GM12878 (cell line): ENCODE measurements around the gene GPR107. TPM values are rescaled to one million over a fixed set of nuclear protein-coding genes. Genes with fewer than 3 reads are reported as not detected.

Experiments used
- ATAC-seq: fragments of 200-7000 bp; cut with Tn5 transposase; 3 replicates; pipeline ENCODE4 v1.9.1; 2020; ENCODE audit warnings: mild to moderate bottlenecking, moderate library complexity
- BruUV-seq: library from RNA; stranded (reverse); fragments of 400-500 nt; replicated peaks from 2 replicates; lab custom pipeline; 2021; lab: Mats Ljungman, UMichigan
- CTCF ChIA-PET: fragments of 300-600 bp; sonication (Branson Sonifier 250); formaldehyde crosslinking; extraction: SDS; loops from one replicate; lab custom pipeline; 2021; ENCODE audit warnings: inconsistent platforms; lab: Yijun Ruan, JAX
- POLR2A ChIA-PET: fragments of 350-600 bp; formaldehyde crosslinking; extraction: SDS; loops from one replicate; lab custom pipeline; 2021; ENCODE audit warnings: inconsistent platforms; lab: Charles Lee
- RAD21 ChIA-PET: fragments of 300-600 bp; sonication (Branson Sonifier 250); formaldehyde crosslinking; loops from one replicate; lab custom pipeline; 2023; ENCODE audit warnings: antibody characterized with exemption; ENCODE audit not compliant: unreplicated experiment; lab: Charles Lee
- SMC1A ChIA-PET: fragments of 300-600 bp; sonication (Branson Sonifier 250); formaldehyde crosslinking; loops from one replicate; lab custom pipeline; 2023; ENCODE audit not compliant: unreplicated experiment, uncharacterized antibody; lab: Charles Lee
- DNase-seq: peaks from one replicate; pipeline ENCODE4 v3.0.0-alpha.2; 2011; ENCODE audit warnings: low read depth, low spot score
- FAIRE-seq: peaks from 3 replicates; lab custom pipeline; 2011; peaks lifted over from hg19 to GRCh38; lab: Jason Lieb, UNC
- H2AFZ ChIP-seq: 2 replicates; pipeline ENCODE4 v1.6.0; 2011; ENCODE audit warnings: low read depth, low read length, control low read depth; ENCODE audit not compliant: control insufficient read depth
- H3K27ac ChIP-seq: 2 replicates; pipeline ENCODE4 v1.5.1; 2011; ENCODE audit warnings: control low read depth; ENCODE audit not compliant: control insufficient read depth, insufficient read depth
- H3K27me3 ChIP-seq, 2 experiments: replicated peaks in 1 of 2; 2 replicates each; pipeline versions ENCODE4 v1.6.0 to v1.6.1; 2011; ENCODE audit warnings: low read length in 1 of 2; ENCODE audit not compliant: control insufficient read depth in 2 of 2, insufficient read depth in 2 of 2
- H3K36me3 ChIP-seq, 2 experiments: 2 replicates each; pipeline ENCODE4 v1.5.1; 2011; ENCODE audit warnings: low read length in 1 of 2; ENCODE audit not compliant: control insufficient read depth in 2 of 2, insufficient read depth in 2 of 2
- H3K4me1 ChIP-seq: 2 replicates; pipeline ENCODE4 v1.6.1; 2011; ENCODE audit warnings: mild to moderate bottlenecking, low read length, moderate library complexity, mixed read lengths; ENCODE audit not compliant: control insufficient read depth, insufficient read depth
- H3K4me2 ChIP-seq: 2 replicates; pipeline ENCODE4 v1.6.0; 2011; ENCODE audit warnings: control low read depth; ENCODE audit not compliant: control insufficient read depth, insufficient read depth
- H3K4me3 ChIP-seq: fragments of 200-600 bp; sonication (generic); 2 replicates; pipeline ENCODE4 v1.5.1; 2016
- H3K79me2 ChIP-seq: 2 replicates; pipeline ENCODE4 v1.6.0; 2011; ENCODE audit warnings: low read length; ENCODE audit not compliant: control insufficient read depth, insufficient read depth
- H3K9ac ChIP-seq: 2 replicates; pipeline ENCODE4 v1.8.0; 2011; ENCODE audit warnings: low read length, control low read depth, mixed read lengths; ENCODE audit not compliant: control insufficient read depth, insufficient read depth
- H3K9me3 ChIP-seq: replicated peaks from 3 replicates; pipeline ENCODE4 v1.5.1; 2011; ENCODE audit warnings: mild to moderate bottlenecking, low read length; ENCODE audit not compliant: control insufficient read depth, insufficient read depth
- H4K20me1 ChIP-seq: 2 replicates; pipeline ENCODE4 v1.6.0; 2011; ENCODE audit not compliant: control insufficient read depth, insufficient read depth
- BACH1 ChIP-seq: fragments of 450-650 bp; IDR thresholded peaks from 2 replicates; pipeline ENCODE4 v1.6.1; 2017; ENCODE audit warnings: mild to moderate bottlenecking, borderline replicate concordance
- GABPA ChIP-seq: IDR thresholded peaks from 2 replicates; pipeline ENCODE4 v1.6.1; 2014; ENCODE audit warnings: antibody characterized with exemption, low read depth, mild to moderate bottlenecking, inconsistent platforms
- LARP7 ChIP-seq: fragments of 450-650 bp; IDR thresholded peaks from 2 replicates; pipeline ENCODE4 v1.6.1; 2017; ENCODE audit warnings: mild to moderate bottlenecking
- MTA2 ChIP-seq: fragments of 450-650 bp; IDR thresholded peaks from 2 replicates; pipeline ENCODE4 v1.6.1; 2016; ENCODE audit warnings: low read depth, mild to moderate bottlenecking, moderate library complexity
- MYB ChIP-seq: fragments of 150-350 bp; IDR thresholded peaks from 2 replicates; pipeline ENCODE4 v1.6.1; 2014; ENCODE audit warnings: mild to moderate bottlenecking, low read depth, low read length, borderline replicate concordance
- NFIC ChIP-seq: IDR thresholded peaks from 2 replicates; pipeline ENCODE4 v1.6.1; 2012; ENCODE audit warnings: low read depth, mild to moderate bottlenecking, inconsistent platforms, low read length, moderate library complexity
- RFX5 ChIP-seq: IDR thresholded peaks from 2 replicates; pipeline ENCODE4 v1.6.1; 2011; ENCODE audit warnings: low read depth, low read length, improper control_type of control experiment
- YBX1 ChIP-seq: fragments of 450-650 bp; IDR thresholded peaks from 2 replicates; pipeline ENCODE4 v1.6.1; 2016; ENCODE audit warnings: antibody characterized with exemption
- ZNF384 ChIP-seq: IDR thresholded peaks from 2 replicates; pipeline ENCODE4 v1.6.1; 2012; ENCODE audit warnings: low read depth, mild to moderate bottlenecking, low read length, improper control_type of control experiment, borderline replicate concordance
- WGBS: methylation state at CpG from one replicate; pipeline ENCODE4 v1.1.6; 2016; ENCODE audit warnings: low lambda C conversion rate; ENCODE audit not compliant: insufficient replicate concordance, insufficient coverage; ENCODE audit errors: missing lambda C conversion rate; 5-methylcytosine and 5-hydroxymethylcytosine counted together
- in situ Hi-C: fragments of 300-500 bp; cut with MboI; formaldehyde crosslinking; loops from 9 replicates; pipeline ENCODE4 v1.14.3; 2018; ENCODE audit warnings: mixed read lengths
- intact Hi-C: fragments of 100-400 bp; cut with micrococcal nuclease; formaldehyde crosslinking; loops from one replicate; pipeline ENCODE4 v1.14.2; 2022; ENCODE audit not compliant: unreplicated experiment
- polyA plus RNA-seq, 11 experiments: library from polyadenylated mRNA; depleted of rRNA in 4 of 11; unstranded in 6 of 11; stranded (reverse) in 5 of 11; fragments of >200 nt; fragmentation: Nextera tagmentation in 4 of 11; fragmentation: Illumina TruSeq in 1 of 11; extraction: Ambion mirVana in 4 of 11; extraction: Trizol in 1 of 11; gene quantifications; 1 replicate in 1 of 11; 2 replicates in 10 of 11; pipeline versions ENCODE4 v1.2.1 to v1.2.3, GENCODE V29; 2011 to 2016; ENCODE audit warnings: inconsistent platforms in 2 of 11, missing spikeins in 2 of 11, low read depth in 1 of 11
- total RNA-seq, 4 experiments: library from RNA; depleted of rRNA in 3 of 4; stranded (reverse); fragments of >200 nt in 3 of 4; fragmentation: Illumina TruSeq in 1 of 4; extraction: Trizol in 1 of 4; gene quantifications; 2 replicates each; pipeline versions ENCODE4 v1.2.1 to v1.2.3, GENCODE V29; 2013 to 2021
- TF ChIP-seq, protein P1 (sequence below): IDR thresholded peaks from 2 replicates; pipeline ENCODE4 v1.6.1; 2011; ENCODE audit warnings: mild to moderate bottlenecking, low read depth, low read length, moderate library complexity; ENCODE audit not compliant: insufficient replicate concordance
- TF ChIP-seq, protein P2 (sequence below): fragments of 150-350 bp; IDR thresholded peaks from 2 replicates; pipeline ENCODE4 v1.6.1; 2014; ENCODE audit warnings: mild to moderate bottlenecking, low read depth, low read length

The GPR107 gene
- total and polyA plus RNA-seq, 10 of the 15 experiments (the other 5 are each of a cell fraction or from before 2014, with no cell fraction given) = 2.7 to 21.4 (median 10.6) TPM

DNA sequence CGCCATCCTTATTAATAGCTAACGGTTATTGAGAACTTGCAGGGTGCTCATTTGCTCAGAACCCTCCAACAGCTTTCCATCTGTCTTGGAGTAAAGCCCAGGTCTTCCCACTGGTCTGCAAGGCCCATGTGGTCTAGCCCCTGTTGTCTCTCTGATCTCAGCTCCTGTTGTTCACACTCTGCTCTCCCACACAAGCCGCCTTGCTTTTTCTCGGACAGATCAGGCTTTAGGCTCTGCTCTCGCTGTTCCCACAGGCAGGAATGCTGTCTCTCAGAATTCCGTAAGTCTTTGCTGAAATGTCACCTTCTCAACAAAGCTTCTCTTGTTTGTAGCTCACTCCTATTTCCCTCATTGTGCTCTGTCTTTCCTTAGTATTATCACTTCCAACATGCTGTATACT lies 34.3 kb downstream of the GPR107 start:
- SMC1A ChIA-PET = no interaction called here
- intact Hi-C loops (no loop called here), in situ Hi-C loops (no loop called here)
- CTCF ChIA-PET = interaction anchor here (1.5 kb wide), 1 partner anchor 10 kb away, joined by 3 read pairs; no protein-coding TSS in a partner anchor
- H3K36me3 ChIP-seq = peaks cover 6 to 19% of the 10 kb centered on the region in 2 experiments; a peak in 3 of 4 replicates
- H3K4me1 ChIP-seq = no peaks in the 10 kb centered on the region
- H3K79me2 ChIP-seq = no peaks in the 10 kb centered on the region
- no peak for TF ChIP-seq ZNF384
- no peak for TF ChIP-seq MYB
- TF ChIP-seq YBX1 = no peak
- no peak for TF ChIP-seq GABPA
- TF ChIP-seq, all 136 proteins: peak for 0
- FAIRE-seq = no peak
- H4K20me1 ChIP-seq = no peaks in the 10 kb centered on the region
- H3K27me3 ChIP-seq = no peaks in the 10 kb centered on the region
- BruUV-seq = no TSS peak
- H2AFZ ChIP-seq = no peak overlapping the region
- ATAC-seq = no peak
- 95% methylated on average over 6 of the region's 6 CpGs for WGBS
- DNase-seq = no peak
- no peak overlapping the region for H3K4me2 ChIP-seq
- no peak overlapping the region for H3K9ac ChIP-seq
- RAD21 ChIA-PET = interaction anchor here (0.7 kb wide), 1 partner anchor 38 kb away, joined by 3 read pairs; no protein-coding TSS in a partner anchor
- no peaks in the 10 kb centered on the region for H3K9me3 ChIP-seq
- H3K27ac ChIP-seq = no peak overlapping the region
- no peak overlapping the region for H3K4me3 ChIP-seq
- POLR2A ChIA-PET = interaction anchor here (0.6 kb wide), 1 partner anchor 25 kb away, joined by 4 read pairs; no protein-coding TSS in a partner anchor

DNA sequence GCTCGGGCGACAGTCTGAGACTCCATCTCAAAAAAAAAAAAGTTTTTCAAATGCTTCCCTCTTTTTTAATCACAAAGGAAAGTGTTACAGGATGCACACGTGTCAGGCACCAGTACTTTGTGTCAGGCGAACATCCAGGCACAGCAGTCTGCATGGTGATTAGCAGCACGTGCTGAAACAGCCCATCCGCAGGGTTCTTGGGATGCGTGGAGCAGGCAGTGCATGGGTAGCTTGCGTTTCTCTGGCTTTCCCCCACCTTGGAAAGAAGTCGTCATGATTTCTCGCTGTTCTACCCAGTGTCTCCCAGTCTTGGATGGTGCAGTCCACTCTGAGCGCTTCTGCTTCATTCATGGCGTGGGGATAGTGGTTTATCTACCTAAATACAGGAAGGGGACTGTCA lies 35.4 kb downstream of the GPR107 start:
- SMC1A ChIA-PET = interaction anchor here (1.3 kb wide), 1 partner anchor 10 kb away, joined by 3 read pairs; no protein-coding TSS in a partner anchor
- H3K27ac ChIP-seq = no peak overlapping the region
- in situ Hi-C loops (no loop called here), intact Hi-C loops (no loop called here)
- H3K79me2 ChIP-seq = no peaks in the 10 kb centered on the region
- POLR2A ChIA-PET = interaction anchor here (0.6 kb wide), 1 partner anchor 24 kb away, joined by 10 read pairs; no protein-coding TSS in a partner anchor
- ATAC-seq = no peak
- RAD21 ChIA-PET = no interaction called here
- BruUV-seq = no TSS peak
- H4K20me1 ChIP-seq = no peaks in the 10 kb centered on the region
- H3K4me1 ChIP-seq = no peaks in the 10 kb centered on the region
- DNase-seq = no peak
- WGBS = 95% methylated on average over 12 of the region's 12 CpGs
- H2AFZ ChIP-seq = no peak overlapping the region
- CTCF ChIA-PET = interaction anchor here (0.7 kb wide), 1 partner anchor 182 kb away, joined by 3 read pairs; no protein-coding TSS in a partner anchor
- FAIRE-seq = no peak
- no peak overlapping the region for H3K9ac ChIP-seq
- no peak overlapping the region for H3K4me3 ChIP-seq
- no peak for TF ChIP-seq RFX5
- TF ChIP-seq, protein P1, sequence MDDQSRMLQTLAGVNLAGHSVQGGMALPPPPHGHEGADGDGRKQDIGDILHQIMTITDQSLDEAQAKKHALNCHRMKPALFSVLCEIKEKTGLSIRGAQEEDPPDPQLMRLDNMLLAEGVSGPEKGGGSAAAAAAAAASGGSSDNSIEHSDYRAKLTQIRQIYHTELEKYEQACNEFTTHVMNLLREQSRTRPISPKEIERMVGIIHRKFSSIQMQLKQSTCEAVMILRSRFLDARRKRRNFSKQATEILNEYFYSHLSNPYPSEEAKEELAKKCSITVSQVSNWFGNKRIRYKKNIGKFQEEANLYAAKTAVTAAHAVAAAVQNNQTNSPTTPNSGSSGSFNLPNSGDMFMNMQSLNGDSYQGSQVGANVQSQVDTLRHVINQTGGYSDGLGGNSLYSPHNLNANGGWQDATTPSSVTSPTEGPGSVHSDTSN = no peak
- TF ChIP-seq NFIC = no peak
- no peak for TF ChIP-seq LARP7
- TF ChIP-seq, protein P2, sequence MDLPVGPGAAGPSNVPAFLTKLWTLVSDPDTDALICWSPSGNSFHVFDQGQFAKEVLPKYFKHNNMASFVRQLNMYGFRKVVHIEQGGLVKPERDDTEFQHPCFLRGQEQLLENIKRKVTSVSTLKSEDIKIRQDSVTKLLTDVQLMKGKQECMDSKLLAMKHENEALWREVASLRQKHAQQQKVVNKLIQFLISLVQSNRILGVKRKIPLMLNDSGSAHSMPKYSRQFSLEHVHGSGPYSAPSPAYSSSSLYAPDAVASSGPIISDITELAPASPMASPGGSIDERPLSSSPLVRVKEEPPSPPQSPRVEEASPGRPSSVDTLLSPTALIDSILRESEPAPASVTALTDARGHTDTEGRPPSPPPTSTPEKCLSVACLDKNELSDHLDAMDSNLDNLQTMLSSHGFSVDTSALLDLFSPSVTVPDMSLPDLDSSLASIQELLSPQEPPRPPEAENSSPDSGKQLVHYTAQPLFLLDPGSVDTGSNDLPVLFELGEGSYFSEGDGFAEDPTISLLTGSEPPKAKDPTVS = no peak
- no peak for TF ChIP-seq BACH1
- no peak for TF ChIP-seq MTA2
- TF ChIP-seq, all 136 proteins: peak for 0
- Histone ChIP-seq H3K9me3 (no peaks in the 10 kb centered on the region), H3K36me3 (peaks cover 8 to 24% of the 10 kb centered on the region in 2 experiments), H3K27me3 (no peaks in the 10 kb centered on the region), H3K4me2 (no peak overlapping the region)
